MCF 10A (cell line): ENCODE results near the gene RAC3. TPM values are rescaled to one million over a fixed set of nuclear protein-coding genes. Genes with fewer than 3 reads are reported as not detected.
A peak's percentile ranks its signal among the peaks of the same experiment; 100 is the strongest.

ENCODE experiments used
- BruUV-seq: library from RNA; stranded (reverse); fragments of 400-500 nt; replicated peaks from 2 replicates; lab custom pipeline; 2021; lab: Mats Ljungman, UMichigan
- CTCF ChIA-PET: fragments of 300-600 bp; sonication (Branson Sonifier 250); formaldehyde crosslinking; extraction: SDS; loops from one replicate; lab custom pipeline; 2021; ENCODE audit warnings: antibody characterized with exemption, inconsistent platforms; lab: Yijun Ruan, JAX
- POLR2A ChIA-PET: fragments of 300-600, 350-650 bp; sonication (Branson Sonifier 250); formaldehyde crosslinking; extraction: SDS; loops from one replicate; lab custom pipeline; 2020; ENCODE audit warnings: antibody characterized with exemption, inconsistent platforms; lab: Yijun Ruan, JAX
- DNase-seq: peaks from one replicate; pipeline ENCODE4 v3.0.0-alpha.2; 2018; ENCODE audit not compliant: unreplicated experiment
- H3K27ac Mint-ChIP-seq: one replicate; pipeline ENCODE4 v1.8.0; 2022; ENCODE audit warnings: mild to moderate bottlenecking, low read depth, mixed read lengths; ENCODE audit not compliant: unreplicated experiment
- H3K27me3 Mint-ChIP-seq: one replicate; pipeline ENCODE4 v1.8.0; 2022; ENCODE audit warnings: mixed read lengths; ENCODE audit not compliant: insufficient read depth, unreplicated experiment
- H3K36me3 Mint-ChIP-seq: one replicate; pipeline ENCODE4 v1.8.0; 2022; ENCODE audit warnings: mild to moderate bottlenecking, moderate library complexity, mixed read lengths; ENCODE audit not compliant: insufficient read depth, unreplicated experiment
- H3K4me1 Mint-ChIP-seq: one replicate; pipeline ENCODE4 v1.8.0; 2022; ENCODE audit warnings: mixed read lengths; ENCODE audit not compliant: insufficient read depth, unreplicated experiment
- H3K4me3 Mint-ChIP-seq: one replicate; pipeline ENCODE4 v1.8.0; 2022; ENCODE audit warnings: mild to moderate bottlenecking, moderate library complexity, mixed read lengths; ENCODE audit not compliant: unreplicated experiment
- H3K9me3 Mint-ChIP-seq: one replicate; pipeline ENCODE4 v1.8.0; 2022; ENCODE audit warnings: mixed read lengths; ENCODE audit not compliant: unreplicated experiment
- intact Hi-C: fragments of 100-400 bp; cut with micrococcal nuclease; formaldehyde crosslinking; loops from 2 replicates; pipeline ENCODE4 v1.14.1; 2022
- total RNA-seq: library from RNA; stranded (reverse); gene quantifications from 2 replicates; pipeline ENCODE4 v1.2.3, GENCODE V29; 2022
- TF ChIP-seq, protein P1 (sequence below): fragments of 200-600 bp; IDR thresholded peaks from one replicate; pipeline ENCODE4 v1.8.0; 2022; ENCODE audit warnings: antibody characterized with exemption, mild to moderate bottlenecking; ENCODE audit not compliant: unreplicated experiment

The RAC3 gene
- total RNA-seq, 1 experiment from 2014 or later: 9.7 TPM

- Mint-ChIP-seq H3K9me3 (no peaks in the 10 kb centered on the region), H3K27ac (no peak overlapping the region), H3K4me3 (no peak overlapping the region), H3K27me3 (no peaks in the 10 kb centered on the region), H3K4me1 (peaks cover 14% of the 10 kb centered on the region), H3K36me3 (peaks cover 5% of the 10 kb centered on the region)
- no peak for DNase-seq
- TF ChIP-seq, protein P1, sequence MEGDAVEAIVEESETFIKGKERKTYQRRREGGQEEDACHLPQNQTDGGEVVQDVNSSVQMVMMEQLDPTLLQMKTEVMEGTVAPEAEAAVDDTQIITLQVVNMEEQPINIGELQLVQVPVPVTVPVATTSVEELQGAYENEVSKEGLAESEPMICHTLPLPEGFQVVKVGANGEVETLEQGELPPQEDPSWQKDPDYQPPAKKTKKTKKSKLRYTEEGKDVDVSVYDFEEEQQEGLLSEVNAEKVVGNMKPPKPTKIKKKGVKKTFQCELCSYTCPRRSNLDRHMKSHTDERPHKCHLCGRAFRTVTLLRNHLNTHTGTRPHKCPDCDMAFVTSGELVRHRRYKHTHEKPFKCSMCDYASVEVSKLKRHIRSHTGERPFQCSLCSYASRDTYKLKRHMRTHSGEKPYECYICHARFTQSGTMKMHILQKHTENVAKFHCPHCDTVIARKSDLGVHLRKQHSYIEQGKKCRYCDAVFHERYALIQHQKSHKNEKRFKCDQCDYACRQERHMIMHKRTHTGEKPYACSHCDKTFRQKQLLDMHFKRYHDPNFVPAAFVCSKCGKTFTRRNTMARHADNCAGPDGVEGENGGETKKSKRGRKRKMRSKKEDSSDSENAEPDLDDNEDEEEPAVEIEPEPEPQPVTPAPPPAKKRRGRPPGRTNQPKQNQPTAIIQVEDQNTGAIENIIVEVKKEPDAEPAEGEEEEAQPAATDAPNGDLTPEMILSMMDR: no peak
- intact Hi-C loops: no loop called here
- TSS peak; percentile 69 for BruUV-seq
- CTCF ChIA-PET: interaction anchor here (0.6 to 5.2 kb wide), 12 partner anchors 9 to 63 kb away, joined by 3 to 74 read pairs (median 4); partner anchors contain the start of genes NOTUM and RAC3
- POLR2A ChIA-PET: interaction anchor here (1.0 to 4.7 kb wide), 2 partner anchors 15 to 60 kb away, joined by 7 to 21 read pairs; no protein-coding TSS in a partner anchor
Measured at GRCh38 chr17:82018989-82019689, 12.3 kb upstream of the RAC3 start.

GRCh38 chr17:82019690-82020571, 11.5 kb upstream of the RAC3 start:
- DNase-seq: peak; percentile 49
- TF ChIP-seq, protein P1: peak; percentile 40
- no TSS peak for BruUV-seq
- POLR2A ChIA-PET: interaction anchor here (0.5 to 4.7 kb wide), 3 partner anchors 8 to 60 kb away, joined by 4 to 21 read pairs (median 7); no protein-coding TSS in a partner anchor
- no peaks in the 10 kb centered on the region for H3K9me3 Mint-ChIP-seq
- no peaks in the 10 kb centered on the region for H3K27me3 Mint-ChIP-seq
- H3K4me1 Mint-ChIP-seq: peaks cover 16% of the 10 kb centered on the region
- H3K36me3 Mint-ChIP-seq: peaks cover 5% of the 10 kb centered on the region
- CTCF ChIA-PET: interaction anchor here (0.7 to 5.2 kb wide), 24 partner anchors 10 to 128 kb away, joined by 3 to 74 read pairs (median 4); partner anchors contain the start of genes ALYREF, ANAPC11, DCXR and NOTUM
- intact Hi-C loops: no loop called here
- no peak overlapping the region for H3K27ac Mint-ChIP-seq
- no peak overlapping the region for H3K4me3 Mint-ChIP-seq

DNA sequence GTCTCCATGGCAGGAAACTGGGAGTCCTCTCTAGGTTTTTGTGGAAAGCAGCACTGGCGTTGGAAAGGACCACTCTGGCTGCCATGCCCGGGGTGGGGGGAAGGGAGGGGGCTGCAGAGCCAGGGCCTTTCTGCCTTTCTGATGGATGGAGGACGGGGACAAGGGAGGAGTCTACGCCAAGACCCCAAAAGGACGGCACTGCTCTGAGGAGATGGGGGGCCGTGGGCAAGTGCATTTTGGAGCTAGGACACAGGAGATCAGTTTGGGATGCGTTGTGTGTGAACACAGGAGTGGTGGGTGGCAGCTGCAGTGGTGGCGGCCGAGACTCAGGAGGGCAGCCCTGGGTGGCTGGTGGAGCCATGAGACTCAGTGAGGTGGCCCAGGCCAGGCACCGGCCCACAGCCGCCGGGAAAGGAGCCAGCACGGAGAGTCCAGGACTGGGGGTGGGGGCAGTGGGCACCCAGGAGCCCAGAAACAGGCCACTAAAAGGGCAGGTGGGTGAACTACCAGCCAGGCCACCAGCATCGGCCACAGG, 10.8 kb upstream of the RAC3 start:
- no TSS peak for BruUV-seq
- intact Hi-C loops: loop anchor here (1.0 kb wide), 1 partner anchor 61 kb away; no protein-coding TSS in a partner anchor
- Mint-ChIP-seq H3K27me3 (no peaks in the 10 kb centered on the region), H3K36me3 (no peaks in the 10 kb centered on the region), H3K27ac (no peak overlapping the region), H3K4me1 (peaks cover 16% of the 10 kb centered on the region), H3K4me3 (no peak overlapping the region), H3K9me3 (no peaks in the 10 kb centered on the region)
- TF ChIP-seq, protein P1: no peak
- ChIA-PET POLR2A (interaction anchor here (0.5 to 4.7 kb wide), 8 partner anchors 9 to 63 kb away, joined by 3 to 35 read pairs (median 6); no protein-coding TSS in a partner anchor), CTCF (interaction anchor here (0.7 to 5.2 kb wide), 25 partner anchors 9 to 129 kb away, joined by 3 to 74 read pairs (median 4); partner anchors contain the start of genes ALYREF, ANAPC11, DCXR and NOTUM)
- DNase-seq: no peak
